SK-N-SH (cell line): Measurements from ENCODE around the gene KCNIP4. TPM values are rescaled to one million over a fixed set of nuclear protein-coding genes. Genes with fewer than 3 reads are reported as not detected.
A peak's percentile ranks its signal among the peaks of the same experiment; 100 is the strongest.

ENCODE experiments used
- CTCF ChIA-PET: fragments of 300-600, 350-600 bp; formaldehyde crosslinking; extraction: SDS; loops from one replicate; lab custom pipeline; 2021; lab: Yijun Ruan, JAX
- POLR2A ChIA-PET: fragments of 350-600 bp; sonication (Branson Sonifier 250); formaldehyde crosslinking; extraction: SDS; loops from one replicate; lab custom pipeline; 2020; ENCODE audit warnings: antibody characterized with exemption, inconsistent platforms; lab: Yijun Ruan, JAX
- DNase-seq: peaks from one replicate; pipeline ENCODE4 v3.0.0; 2012
- H2AFZ ChIP-seq: fragments of 200-600 bp; sonication (generic); 2 replicates; pipeline ENCODE4 v1.8.1; 2016; ENCODE audit warnings: antibody characterized with exemption, mild to moderate bottlenecking, low read depth
- H3F3A ChIP-seq: fragments of 200-600 bp; sonication (generic); replicated peaks from 2 replicates; pipeline ENCODE3; 2016; ENCODE audit warnings: antibody characterized with exemption, mild to moderate bottlenecking; ENCODE audit not compliant: insufficient read depth
- H3K27ac ChIP-seq, 2 experiments: fragments of 200-500 bp in 1 of 2; fragments of 200-600 bp in 1 of 2; sonication (Bioruptor generic) in 1 of 2; sonication (generic), shearing (Covaris generic) in 1 of 2; 2 replicates each; pipeline versions ENCODE4 v1.5.1 to v1.6.1; 2014 to 2016; ENCODE audit warnings: low read depth in 2 of 2, inconsistent platforms in 1 of 2, low read length in 1 of 2, mild to moderate bottlenecking in 1 of 2, mixed read lengths in 1 of 2
- H3K27me3 ChIP-seq: fragments of 200-600 bp; sonication (generic), shearing (Covaris generic); 2 replicates; pipeline ENCODE4 v1.6.1; 2016; ENCODE audit warnings: mixed run types; ENCODE audit not compliant: insufficient read depth
- H3K36me3 ChIP-seq, 2 experiments: fragments of 200-500 bp in 1 of 2; fragments of 200-600 bp in 1 of 2; sonication (Bioruptor generic) in 1 of 2; sonication (generic) in 1 of 2; replicated peaks in 1 of 2; 2 replicates each; pipeline versions ENCODE3 to v1.5.1; 2014 to 2016; ENCODE audit warnings: low read length in 1 of 2, mild to moderate bottlenecking in 1 of 2; ENCODE audit not compliant: insufficient read depth in 2 of 2, control insufficient read depth in 1 of 2
- H3K4me1 ChIP-seq, 2 experiments: fragments of 200-500 bp in 1 of 2; fragments of 200-600 bp in 1 of 2; sonication (Bioruptor generic) in 1 of 2; sonication (generic), shearing (Covaris generic) in 1 of 2; 2 replicates each; pipeline versions ENCODE4 v1.5.1 to v1.6.1; 2014 to 2016; ENCODE audit warnings: low read depth in 1 of 2, low read length in 1 of 2, mixed run types in 1 of 2; ENCODE audit not compliant: insufficient read depth in 2 of 2, control insufficient read depth in 1 of 2
- H3K4me2 ChIP-seq: fragments of 200-600 bp; sonication (generic), shearing (Covaris generic); 2 replicates; pipeline ENCODE4 v1.6.1; 2017; ENCODE audit warnings: mixed run types
- H3K4me3 ChIP-seq, 2 experiments: fragments of 200-500 bp in 1 of 2; fragments of 200-600 bp in 1 of 2; sonication (Bioruptor generic) in 1 of 2; sonication (generic), shearing (Covaris generic) in 1 of 2; 2 replicates each; pipeline versions ENCODE4 v1.5.1 to v1.8.1; 2014 to 2016; ENCODE audit warnings: low read depth in 2 of 2, inconsistent platforms in 1 of 2, low read length in 1 of 2, mild to moderate bottlenecking in 1 of 2, mixed read lengths in 1 of 2, moderate library complexity in 1 of 2
- H3K79me2 ChIP-seq: fragments of 200-600 bp; sonication (generic); 2 replicates; pipeline ENCODE4 v1.8.1; 2017; ENCODE audit warnings: mild to moderate bottlenecking; ENCODE audit not compliant: insufficient read depth
- H3K9ac ChIP-seq: fragments of 200-600 bp; sonication (generic); 2 replicates; pipeline ENCODE4 v1.6.1; 2017; ENCODE audit warnings: mixed run types
- H3K9me2 ChIP-seq: fragments of 200-600 bp; sonication (generic); 2 replicates; pipeline ENCODE4 v1.6.1; 2017; ENCODE audit warnings: mixed run types
- H3K9me3 ChIP-seq: fragments of 200-600 bp; sonication (generic); 2 replicates; pipeline ENCODE4 v1.6.1; 2017; ENCODE audit warnings: mixed run types, mild to moderate bottlenecking, moderate library complexity
- H4K20me1 ChIP-seq: fragments of 200-600 bp; sonication (generic); 2 replicates; pipeline ENCODE4 v1.6.1; 2017; ENCODE audit warnings: mild to moderate bottlenecking, mixed run types; ENCODE audit not compliant: insufficient read depth
- CHD2 ChIP-seq: fragments of 150-350 bp; IDR thresholded peaks from 2 replicates; pipeline ENCODE4 v1.6.1; 2018; ENCODE audit warnings: low read length; ENCODE audit not compliant: partially characterized antibody
- ELF1 ChIP-seq: IDR thresholded peaks from 2 replicates; pipeline ENCODE4 v1.4.0; 2012
- EP300 ChIP-seq, 2 experiments: IDR thresholded peaks; 2 replicates each; pipeline versions ENCODE4 v1.4.0 to v1.6.1; 2012; ENCODE audit warnings: borderline replicate concordance in 1 of 2, low read depth in 1 of 2, low read length in 1 of 2
- EZH2phosphoT487 ChIP-seq: fragments of 200-600 bp; sonication (generic); IDR thresholded peaks from 2 replicates; pipeline ENCODE4 v1.6.1; 2017; ENCODE audit warnings: low read depth, mixed run types, mild to moderate bottlenecking, antibody characterized with exemption, moderate library complexity, borderline replicate concordance
- FOXJ3 ChIP-seq: sonication (generic); formaldehyde crosslinking; IDR thresholded peaks from 2 replicates; pipeline ENCODE4 v1.5.1; 2020; ENCODE audit warnings: mild to moderate bottlenecking, missing genetic modification reagents
- FOXM1 ChIP-seq: IDR thresholded peaks from 2 replicates; pipeline ENCODE4 v1.4.0; 2012; ENCODE audit warnings: low read depth, mild to moderate bottlenecking
- GABPA ChIP-seq: IDR thresholded peaks from 2 replicates; pipeline ENCODE4 v1.4.0; 2012; ENCODE audit warnings: low read depth, mild to moderate bottlenecking
- NFIC ChIP-seq: IDR thresholded peaks from 2 replicates; pipeline ENCODE4 v1.4.0; 2012; ENCODE audit warnings: borderline replicate concordance
- POLR2AphosphoS5 ChIP-seq: IDR thresholded peaks from 2 replicates; pipeline ENCODE4 v1.6.1; 2012; ENCODE audit warnings: low read depth, low read length
- RAD21 ChIP-seq: IDR thresholded peaks from 2 replicates; pipeline ENCODE4 v1.6.1; 2012; ENCODE audit warnings: mild to moderate bottlenecking, low read length
- RCOR1 ChIP-seq: fragments of 150-350 bp; IDR thresholded peaks from 2 replicates; pipeline ENCODE4 v1.6.1; 2017; ENCODE audit warnings: antibody characterized with exemption, low read length
- RXRA ChIP-seq: IDR thresholded peaks from 2 replicates; pipeline ENCODE4 v1.4.0; 2012; ENCODE audit warnings: low read depth, mild to moderate bottlenecking, borderline replicate concordance
- SIN3A ChIP-seq: IDR thresholded peaks from 2 replicates; pipeline ENCODE4 v1.6.1; 2012; ENCODE audit warnings: low read depth, mild to moderate bottlenecking, low read length, moderate library complexity, borderline replicate concordance
- SMC3 ChIP-seq: IDR thresholded peaks from 2 replicates; pipeline ENCODE4 v1.6.1; 2012; ENCODE audit warnings: low read depth, low read length, improper control_type of control experiment
- TEAD4 ChIP-seq: IDR thresholded peaks from 2 replicates; pipeline ENCODE4 v1.4.0; 2012; ENCODE audit warnings: mild to moderate bottlenecking, borderline replicate concordance; ENCODE audit not compliant: insufficient read depth
- USF2 ChIP-seq: fragments of 150-350 bp; IDR thresholded peaks from 2 replicates; pipeline ENCODE4 v1.6.1; 2017; ENCODE audit warnings: antibody characterized with exemption, low read length, low read depth, borderline replicate concordance
- YY1 ChIP-seq: IDR thresholded peaks from 2 replicates; pipeline ENCODE4 v1.4.0; 2012; ENCODE audit warnings: low read depth, mild to moderate bottlenecking
- WGBS: methylation state at CpG from one replicate; pipeline ENCODE4 v1.1.6; 2017; ENCODE audit warnings: low lambda C conversion rate; 5-methylcytosine and 5-hydroxymethylcytosine counted together
- polyA plus RNA-seq, 3 experiments: library from polyadenylated mRNA; depleted of rRNA; stranded (reverse); fragments of >200 nt; gene quantifications; 2 replicates each; pipeline ENCODE4 v1.2.3, GENCODE V29; 2012
- TF ChIP-seq, protein P1 (sequence below): IDR thresholded peaks from 2 replicates; pipeline ENCODE4 v1.4.0; 2012; ENCODE audit warnings: low read depth, borderline replicate concordance
- TF ChIP-seq, protein P2 (sequence below): fragments of 200-600 bp; sonication (generic); IDR thresholded peaks from 2 replicates; pipeline ENCODE4 v1.6.1; 2017; ENCODE audit warnings: antibody characterized with exemption, mild to moderate bottlenecking, moderate library complexity
- TF ChIP-seq, protein P3 (sequence below): IDR thresholded peaks from 2 replicates; pipeline ENCODE4; 2012

The KCNIP4 gene
- polyA plus RNA-seq, 1 of the 3 experiments (the other 2 are of a cell fraction): 0.18 TPM

DNA sequence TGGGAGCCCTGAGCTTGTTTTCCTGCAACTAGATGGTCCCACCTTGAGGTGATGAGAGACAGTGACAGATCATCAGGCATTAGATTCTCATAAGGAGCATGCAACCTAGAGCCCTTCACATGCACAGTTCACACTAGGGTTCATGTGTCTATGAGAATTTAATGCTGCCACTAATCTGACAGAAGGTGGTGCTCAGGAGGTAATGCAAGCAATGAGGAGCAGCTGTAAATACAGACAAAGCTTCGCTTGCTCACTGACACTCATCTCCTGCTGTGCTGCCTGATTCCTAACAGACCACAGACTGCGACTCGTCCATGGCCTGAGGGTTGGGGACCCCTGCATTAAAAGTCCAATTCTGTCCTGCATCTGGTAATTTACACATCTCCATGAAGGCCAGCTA, 141.6 kb downstream of the KCNIP4 start:
- no peak for DNase-seq
- WGBS: 20% methylated on average over 1 of the region's 3 CpGs
- no peak for TF ChIP-seq POLR2AphosphoS5
- TF ChIP-seq, protein P1, sequence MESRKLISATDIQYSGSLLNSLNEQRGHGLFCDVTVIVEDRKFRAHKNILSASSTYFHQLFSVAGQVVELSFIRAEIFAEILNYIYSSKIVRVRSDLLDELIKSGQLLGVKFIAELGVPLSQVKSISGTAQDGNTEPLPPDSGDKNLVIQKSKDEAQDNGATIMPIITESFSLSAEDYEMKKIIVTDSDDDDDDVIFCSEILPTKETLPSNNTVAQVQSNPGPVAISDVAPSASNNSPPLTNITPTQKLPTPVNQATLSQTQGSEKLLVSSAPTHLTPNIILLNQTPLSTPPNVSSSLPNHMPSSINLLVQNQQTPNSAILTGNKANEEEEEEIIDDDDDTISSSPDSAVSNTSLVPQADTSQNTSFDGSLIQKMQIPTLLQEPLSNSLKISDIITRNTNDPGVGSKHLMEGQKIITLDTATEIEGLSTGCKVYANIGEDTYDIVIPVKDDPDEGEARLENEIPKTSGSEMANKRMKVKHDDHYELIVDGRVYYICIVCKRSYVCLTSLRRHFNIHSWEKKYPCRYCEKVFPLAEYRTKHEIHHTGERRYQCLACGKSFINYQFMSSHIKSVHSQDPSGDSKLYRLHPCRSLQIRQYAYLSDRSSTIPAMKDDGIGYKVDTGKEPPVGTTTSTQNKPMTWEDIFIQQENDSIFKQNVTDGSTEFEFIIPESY: no peak
- no peak for TF ChIP-seq CHD2
- no peak for TF ChIP-seq RAD21
- TF ChIP-seq RXRA: no peak
- TF ChIP-seq FOXM1: no peak
- TF ChIP-seq, protein P2, sequence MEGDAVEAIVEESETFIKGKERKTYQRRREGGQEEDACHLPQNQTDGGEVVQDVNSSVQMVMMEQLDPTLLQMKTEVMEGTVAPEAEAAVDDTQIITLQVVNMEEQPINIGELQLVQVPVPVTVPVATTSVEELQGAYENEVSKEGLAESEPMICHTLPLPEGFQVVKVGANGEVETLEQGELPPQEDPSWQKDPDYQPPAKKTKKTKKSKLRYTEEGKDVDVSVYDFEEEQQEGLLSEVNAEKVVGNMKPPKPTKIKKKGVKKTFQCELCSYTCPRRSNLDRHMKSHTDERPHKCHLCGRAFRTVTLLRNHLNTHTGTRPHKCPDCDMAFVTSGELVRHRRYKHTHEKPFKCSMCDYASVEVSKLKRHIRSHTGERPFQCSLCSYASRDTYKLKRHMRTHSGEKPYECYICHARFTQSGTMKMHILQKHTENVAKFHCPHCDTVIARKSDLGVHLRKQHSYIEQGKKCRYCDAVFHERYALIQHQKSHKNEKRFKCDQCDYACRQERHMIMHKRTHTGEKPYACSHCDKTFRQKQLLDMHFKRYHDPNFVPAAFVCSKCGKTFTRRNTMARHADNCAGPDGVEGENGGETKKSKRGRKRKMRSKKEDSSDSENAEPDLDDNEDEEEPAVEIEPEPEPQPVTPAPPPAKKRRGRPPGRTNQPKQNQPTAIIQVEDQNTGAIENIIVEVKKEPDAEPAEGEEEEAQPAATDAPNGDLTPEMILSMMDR: no peak
- TF ChIP-seq GABPA: no peak
- TF ChIP-seq TEAD4: no peak
- TF ChIP-seq EZH2phosphoT487: no peak
- no peak for TF ChIP-seq FOXJ3 (CRISPR knock-in tag)
- TF ChIP-seq SIN3A: no peak
- TF ChIP-seq ELF1: no peak

GRCh38 chr4:21802406-21802805, 146.2 kb downstream of the KCNIP4 start:
- ChIA-PET CTCF (interaction anchor here (0.9 to 12.8 kb wide), 2 partner anchors 13 to 39 kb away, joined by 3 to 116 read pairs; no protein-coding TSS in a partner anchor), POLR2A (no interaction called here)
- H3K4me3 ChIP-seq: peak overlapping the region in 1 of 2 experiments; percentile 20; a peak in 1 of 4 replicates
- peak overlapping the region; percentile 36; the same call in 1 of the 2 replicates for H2AFZ ChIP-seq
- H3K27ac ChIP-seq: peak overlapping the region; percentile 76 to 87; a peak in 3 of 4 replicates
- no peaks in the 10 kb centered on the region for H3K36me3 ChIP-seq
- 0% methylated on average over 1 of the region's 1 CpG for WGBS
- H3F3A ChIP-seq: peaks cover 17% of the 10 kb centered on the region
- no peaks in the 10 kb centered on the region for H3K9me2 ChIP-seq
- peak overlapping the region; percentile 47; the same call in 1 of the 2 replicates for H3K4me2 ChIP-seq
- H3K9ac ChIP-seq: peak overlapping the region; percentile 60; the same call in 1 of the 2 replicates
- no peaks in the 10 kb centered on the region for H4K20me1 ChIP-seq
- peaks cover 0 to 7% of the 10 kb centered on the region in 2 experiments; a peak in 1 of 4 replicates for H3K4me1 ChIP-seq
- H3K79me2 ChIP-seq: no peaks in the 10 kb centered on the region
- no peaks in the 10 kb centered on the region for H3K27me3 ChIP-seq
- no peak for DNase-seq
- no peaks in the 10 kb centered on the region for H3K9me3 ChIP-seq
- no peak for TF ChIP-seq YY1
- peak; percentile 52; the same call in 1 of the 2 replicates for TF ChIP-seq NFIC
- no peak for TF ChIP-seq USF2
- no peak for TF ChIP-seq RCOR1
- TF ChIP-seq SMC3: no peak
- TF ChIP-seq, protein P3, sequence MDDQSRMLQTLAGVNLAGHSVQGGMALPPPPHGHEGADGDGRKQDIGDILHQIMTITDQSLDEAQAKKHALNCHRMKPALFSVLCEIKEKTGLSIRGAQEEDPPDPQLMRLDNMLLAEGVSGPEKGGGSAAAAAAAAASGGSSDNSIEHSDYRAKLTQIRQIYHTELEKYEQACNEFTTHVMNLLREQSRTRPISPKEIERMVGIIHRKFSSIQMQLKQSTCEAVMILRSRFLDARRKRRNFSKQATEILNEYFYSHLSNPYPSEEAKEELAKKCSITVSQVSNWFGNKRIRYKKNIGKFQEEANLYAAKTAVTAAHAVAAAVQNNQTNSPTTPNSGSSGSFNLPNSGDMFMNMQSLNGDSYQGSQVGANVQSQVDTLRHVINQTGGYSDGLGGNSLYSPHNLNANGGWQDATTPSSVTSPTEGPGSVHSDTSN: peak; percentile 94
- 0 out of 2 replicates have a peak, but pooled peaks have one; percentile 46 for TF ChIP-seq FOXM1
- TF ChIP-seq RXRA: 0 out of 2 replicates have a peak, but pooled peaks have one; percentile 52
- no peak for TF ChIP-seq SIN3A
- TF ChIP-seq EP300 (IDR thresholded peaks at IDR 0.05; ENCODE audit: borderline replicate concordance in 1 of 2, low read depth in 1 of 2, low read length in 1 of 2): peak; percentile 35 to 86
- peak; percentile 90 for TF ChIP-seq TEAD4

More for the DNA sequence above, 141.6 kb downstream of the KCNIP4 start:
- CTCF ChIA-PET: interaction anchor here (12.8 kb wide), 1 partner anchor 17 kb away, joined by 116 read pairs; no protein-coding TSS in a partner anchor
- no peak overlapping the region for H3K27ac ChIP-seq
- POLR2A ChIA-PET: no interaction called here
- H3K9ac ChIP-seq: no peak overlapping the region
- H4K20me1 ChIP-seq: no peaks in the 10 kb centered on the region
- no peaks in the 10 kb centered on the region for H3K9me3 ChIP-seq
- H3K4me1 ChIP-seq: peaks cover 0 to 7% of the 10 kb centered on the region in 2 experiments; a peak in 2 of 4 replicates
- H3K4me2 ChIP-seq: no peak overlapping the region
- H3K27me3 ChIP-seq: no peaks in the 10 kb centered on the region
- H3K9me2 ChIP-seq: no peaks in the 10 kb centered on the region
- H3K79me2 ChIP-seq: no peaks in the 10 kb centered on the region
- H3K36me3 ChIP-seq: no peaks in the 10 kb centered on the region
- peaks cover 12% of the 10 kb centered on the region for H3F3A ChIP-seq
- no peak overlapping the region for H2AFZ ChIP-seq
- no peak overlapping the region for H3K4me3 ChIP-seq
